ENCODE measurements around the gene CEBPA.

CEBPA gene

GRCh38 chr19:33271246-33272021, 30.9 kb downstream of the CEBPA start:
- no peak for DNase-seq (ENCODE audit: low read depth)

GRCh38 chr19:33270769-33271168, 31.6 kb downstream of the CEBPA start:
- DNase-seq (ENCODE audit: low read depth), result no peak

- DNase-seq (ENCODE audit: low read depth), result no peak
Observed at GRCh38 chr19:33269016-33269415, 33.3 kb downstream of the CEBPA start.

- DNase-seq (ENCODE audit: low read depth), result no peak
Observed at GRCh38 chr19:33268162-33268991, 34.0 kb downstream of the CEBPA start.

- DNase-seq (ENCODE audit: low read depth), result no peak
Observed at GRCh38 chr19:33267706-33268105, 34.6 kb downstream of the CEBPA start.

GRCh38 chr19:33266974-33267484, 35.3 kb downstream of the CEBPA start:
- no peak for DNase-seq (ENCODE audit: low read depth)

- DNase-seq (ENCODE audit: low read depth), result no peak
Observed at GRCh38 chr19:33264881-33265445, 37.4 kb downstream of the CEBPA start.

- no peak for DNase-seq (ENCODE audit: low read depth)
Observed at GRCh38 chr19:33263325-33264023, 38.9 kb downstream of the CEBPA start.

- no peak for DNase-seq (ENCODE audit: low read depth)
Observed at GRCh38 chr19:33261511-33262189, 40.7 kb downstream of the CEBPA start.

- no peak for DNase-seq (ENCODE audit: low read depth)
Observed at GRCh38 chr19:33260628-33261418, 41.5 kb downstream of the CEBPA start.

- DNase-seq (ENCODE audit: low read depth), result no peak
Observed at GRCh38 chr19:33259539-33259938, 42.8 kb downstream of the CEBPA start.

- no peak for DNase-seq (ENCODE audit: low read depth)
Observed at GRCh38 chr19:33257828-33258227, 44.5 kb downstream of the CEBPA start.

- DNase-seq (ENCODE audit: low read depth), result no peak
Observed at GRCh38 chr19:33256261-33256660, 46.1 kb downstream of the CEBPA start.

- DNase-seq (ENCODE audit: low read depth), result no peak
Observed at GRCh38 chr19:33255781-33256180, 46.6 kb downstream of the CEBPA start.

- no peak for DNase-seq (ENCODE audit: low read depth)
Observed at GRCh38 chr19:33254245-33254824, 48.0 kb downstream of the CEBPA start.

- no peak for DNase-seq (ENCODE audit: low read depth)
Observed at GRCh38 chr19:33252971-33253370, 49.4 kb downstream of the CEBPA start.

- DNase-seq (ENCODE audit: low read depth), result no peak
Observed at GRCh38 chr19:33252418-33252962, 49.8 kb downstream of the CEBPA start.

GRCh38 chr19:33251526-33252090, 50.7 kb downstream of the CEBPA start:
- DNase-seq (ENCODE audit: low read depth), result no peak

- no peak for DNase-seq (ENCODE audit: low read depth)
Observed at GRCh38 chr19:33251076-33251475, 51.3 kb downstream of the CEBPA start.

GRCh38 chr19:33250500-33250899, 51.8 kb downstream of the CEBPA start:
- no peak for DNase-seq (ENCODE audit: low read depth)

Measured in fibroblast of the conjunctiva (primary cell).